CD1c-positive myeloid dendritic cell (primary cell): Measurements from ENCODE around the gene TLDC2.
"Not testable (repeated sequence)": the region's sequence is repeated elsewhere in the genome, so short reads cannot be mapped to it uniquely, and the experiment has no call there.

Experiments used
- DNase-seq: peaks from one replicate; pipeline ENCODE4 v3.0.0-alpha.2; 2016; ENCODE audit errors: extremely low spot score

The TLDC2 gene

DNA sequence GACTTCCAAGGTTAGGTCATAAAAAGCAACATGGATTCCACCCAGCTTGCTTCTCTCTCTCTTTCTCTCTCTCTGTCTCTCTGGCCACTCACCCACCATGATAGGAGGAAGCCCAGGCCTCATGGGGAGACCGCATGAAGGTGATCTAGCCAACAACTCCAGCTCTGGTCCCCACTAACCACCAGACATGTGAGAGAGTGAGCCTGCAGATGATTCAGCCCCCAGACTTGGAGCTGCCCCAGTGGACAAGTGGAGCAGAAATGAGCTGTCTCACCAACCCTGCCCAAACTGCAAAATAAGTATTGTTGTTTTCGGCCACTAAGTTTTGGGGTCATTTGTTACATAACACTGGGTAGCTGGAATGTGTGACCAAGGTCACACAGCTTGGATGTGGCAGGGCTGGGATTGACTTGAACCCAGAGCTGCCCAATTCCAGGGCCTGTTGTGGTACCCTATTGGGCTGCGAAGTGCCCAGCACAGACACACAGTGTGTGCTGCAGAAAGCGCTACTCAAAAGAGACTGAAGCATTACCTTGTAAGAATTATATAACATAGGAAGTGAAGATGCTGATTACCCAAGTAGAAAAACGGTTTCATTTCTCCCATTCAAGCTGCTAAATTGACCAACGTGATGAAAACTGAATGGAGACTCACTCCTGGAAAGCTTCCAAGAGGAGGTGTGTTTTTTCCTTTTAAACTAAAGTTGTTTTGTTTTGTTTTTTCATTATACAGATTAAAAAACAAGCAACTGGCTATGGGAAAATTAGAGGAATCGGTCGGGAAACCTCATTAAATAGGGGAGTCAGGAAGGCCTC lies 9.1 kb upstream of the TLDC2 start:
- peak; percentile 78 for DNase-seq

DNA sequence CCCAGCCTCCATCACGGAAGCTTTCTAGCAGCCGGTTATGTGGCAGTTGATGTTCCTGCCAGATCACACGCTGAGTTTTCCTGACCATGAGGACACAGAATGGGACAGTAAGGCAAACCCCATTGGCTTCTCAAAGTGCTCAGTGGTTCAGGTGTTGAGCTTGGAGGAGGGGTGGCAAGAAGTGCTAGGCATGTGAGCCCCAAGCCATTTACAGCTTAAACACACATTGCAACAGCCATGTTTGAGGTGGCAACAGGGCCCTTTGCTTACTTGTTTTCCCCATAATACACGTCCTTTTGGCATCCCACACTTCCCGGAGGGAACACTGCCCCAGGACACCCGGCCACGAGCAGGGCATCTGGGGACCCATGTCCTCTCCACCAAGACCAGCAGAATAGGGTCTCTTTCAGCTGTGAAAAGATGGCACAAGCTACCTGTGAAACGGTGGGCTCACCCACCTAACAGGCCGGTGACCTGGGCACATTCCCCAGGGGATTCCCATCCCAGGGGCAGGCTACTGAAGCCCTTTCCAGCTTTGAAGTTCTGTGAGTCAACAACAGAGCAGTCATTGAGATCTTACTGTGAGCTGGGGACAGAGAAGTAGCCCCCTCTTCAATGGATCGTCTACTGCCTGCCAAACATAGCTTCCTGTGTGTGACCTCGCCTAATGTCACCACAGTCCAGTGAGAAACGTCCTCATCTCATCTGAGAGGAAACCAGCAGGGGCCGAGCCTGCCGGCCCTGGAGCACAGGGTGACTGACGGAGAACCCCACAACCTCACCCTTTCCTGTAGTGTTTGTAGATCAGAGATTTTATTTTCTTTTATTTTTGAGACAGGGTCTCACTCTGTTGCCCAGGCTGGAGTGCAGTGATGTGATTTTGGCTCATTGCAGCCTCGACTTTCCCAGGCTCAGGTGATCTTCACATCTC lies 4.0 kb upstream of the TLDC2 start:
- DNase-seq, result no peak

DNA sequence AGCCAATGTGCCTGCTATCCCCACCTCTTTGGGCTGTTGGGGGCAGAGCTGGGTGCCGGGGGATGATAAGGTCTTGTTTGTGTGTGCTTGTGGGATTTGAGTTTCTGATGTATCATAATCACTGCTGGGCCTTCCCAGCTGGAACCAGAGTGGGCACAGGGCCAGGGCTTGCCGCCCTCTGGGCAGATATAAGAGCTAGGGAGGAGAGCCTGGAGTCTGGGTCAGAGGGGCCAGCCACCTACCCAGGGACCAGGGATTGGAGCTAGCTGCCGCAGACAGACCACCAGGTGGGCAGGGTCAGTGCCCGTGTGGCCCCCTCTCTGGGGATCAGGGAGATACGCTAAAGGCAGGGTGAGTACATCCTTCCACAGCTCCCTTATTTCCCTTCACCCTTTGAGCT lies 3.1 kb upstream of the TLDC2 start:
- no peak for DNase-seq

DNA sequence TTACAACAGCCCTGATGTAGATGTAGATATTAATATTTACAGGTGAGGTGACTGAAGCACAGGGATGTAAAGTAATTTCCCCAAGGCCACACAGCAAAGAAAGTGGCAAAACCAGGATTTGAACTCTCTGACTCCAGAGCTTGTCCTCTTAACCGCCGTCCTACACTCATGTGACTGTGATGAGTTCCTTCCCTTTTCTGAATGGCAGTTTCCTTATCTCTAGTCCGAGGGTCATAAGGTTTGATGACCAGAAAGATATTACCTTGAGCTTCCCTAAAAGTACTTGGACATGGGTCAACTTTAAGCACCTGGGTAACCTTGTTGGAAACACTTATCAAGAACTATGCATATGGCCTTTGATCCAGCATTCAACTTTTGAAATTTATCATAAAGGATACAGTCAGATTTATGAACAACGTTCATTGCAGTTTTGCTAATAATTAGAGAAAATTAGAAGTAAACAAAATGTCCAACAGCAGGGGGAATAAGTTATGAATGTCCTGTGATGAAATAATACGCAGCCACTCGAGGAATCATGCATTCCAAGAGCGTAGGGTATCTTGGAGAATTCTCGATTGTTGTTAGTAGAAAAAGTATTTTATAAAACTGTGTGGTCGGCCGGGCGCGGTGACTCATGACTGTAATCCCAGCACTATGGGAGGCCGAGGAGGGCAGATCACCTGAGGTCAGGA lies 2.3 kb upstream of the TLDC2 start:
- peak; percentile 60 for DNase-seq

DNA sequence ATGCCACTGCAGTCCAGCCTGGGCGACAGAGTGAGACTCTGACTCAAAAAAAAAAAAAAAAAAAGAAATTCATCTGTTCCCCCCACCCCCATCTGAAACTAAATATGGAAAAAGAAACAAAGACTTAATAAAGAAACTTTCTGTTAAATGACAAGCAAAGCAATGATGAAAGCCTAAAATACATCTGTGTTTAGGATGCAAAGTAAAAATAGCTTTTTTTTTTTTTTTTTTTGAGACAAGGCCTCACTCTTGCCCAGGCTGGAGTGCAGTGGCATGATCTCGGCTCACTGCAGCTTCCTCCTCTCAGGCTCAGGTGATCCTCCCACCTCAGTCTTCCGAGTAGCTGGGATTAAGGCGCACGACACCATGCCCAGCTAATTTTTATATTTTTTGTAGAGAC lies 845 bp upstream of the TLDC2 start:
- DNase-seq, result not testable (repeated sequence)

DNA sequence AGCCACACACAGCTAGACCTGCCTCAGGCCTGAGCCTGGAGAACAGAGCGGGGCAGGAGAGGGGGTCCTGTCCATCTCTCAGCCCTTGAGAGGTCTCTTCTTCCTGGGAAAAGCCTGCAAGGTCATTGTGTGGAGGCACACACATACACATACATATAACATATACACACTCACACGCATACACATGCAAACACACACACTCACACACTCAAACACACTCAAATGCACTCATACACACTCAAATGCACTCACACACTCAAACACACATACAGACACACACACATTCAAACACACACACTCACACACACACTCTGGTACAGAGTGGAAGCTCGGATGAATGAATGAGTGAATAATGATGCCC lies 515 bp downstream of the TLDC2 start:
- DNase-seq, result no peak

DNA sequence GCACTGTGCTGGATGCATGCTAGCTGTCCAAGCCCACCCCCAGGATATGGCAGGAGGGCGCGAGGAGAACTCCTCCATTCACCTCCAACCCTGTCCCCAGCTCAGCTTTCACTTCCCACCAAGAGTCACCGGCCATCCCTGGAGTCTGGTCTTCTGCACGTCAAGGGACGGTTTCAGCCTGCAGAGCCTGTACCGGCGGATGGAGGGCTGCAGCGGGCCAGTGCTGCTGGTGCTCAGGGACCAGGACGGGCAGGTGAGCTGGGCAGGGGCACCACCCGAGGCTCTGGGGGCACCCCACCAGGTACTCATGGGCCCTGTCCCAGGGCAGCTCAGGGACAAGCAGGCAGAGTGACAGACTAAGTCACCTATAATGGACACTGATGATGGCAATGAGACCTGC lies 3.0 kb downstream of the TLDC2 start:
- DNase-seq, result no peak

DNA sequence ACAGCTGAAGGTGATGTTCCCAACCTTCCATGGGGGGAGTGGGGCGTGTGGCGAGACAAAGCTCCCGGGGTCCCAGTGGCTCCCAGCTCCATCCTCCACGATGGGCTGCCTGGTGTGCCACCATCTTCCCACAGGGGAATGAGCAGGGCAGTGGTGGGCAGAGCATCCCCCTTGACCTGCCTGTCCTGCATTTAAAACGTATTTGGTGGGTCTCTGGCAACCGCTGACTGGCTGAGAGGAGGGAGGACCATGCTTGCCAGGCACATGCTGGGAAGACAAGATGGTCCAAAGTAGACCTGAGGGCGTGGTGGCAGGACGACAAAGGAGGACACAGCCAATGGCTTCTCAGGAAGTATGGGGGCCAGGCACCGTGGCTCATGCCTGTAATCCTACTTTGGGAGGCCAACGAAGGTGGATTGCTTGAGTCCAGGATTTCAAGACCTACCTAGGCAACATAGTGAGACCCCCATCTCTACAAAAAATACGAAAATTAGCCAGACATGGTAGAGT lies 4.9 kb downstream of the TLDC2 start:
- DNase-seq, result no peak

DNA sequence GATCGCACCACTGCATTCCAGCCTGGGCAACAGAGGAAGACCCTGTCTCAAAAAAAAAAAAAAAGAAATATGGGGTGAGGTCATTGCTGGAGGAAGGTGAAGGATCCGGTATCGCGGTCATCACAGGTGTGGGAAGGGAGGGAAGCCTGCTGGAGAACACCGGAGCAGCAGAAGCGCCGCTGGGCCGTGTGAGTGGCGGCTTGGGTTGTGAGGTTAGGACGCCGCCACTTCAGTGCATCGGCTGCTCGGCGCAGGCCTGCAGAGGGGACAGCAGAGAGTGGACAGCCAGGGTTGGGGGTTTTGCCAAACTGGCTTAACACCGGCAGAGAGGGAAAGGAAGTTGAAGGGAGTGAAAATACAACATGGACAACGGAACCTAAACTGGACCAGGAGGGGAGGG lies 5.4 kb downstream of the TLDC2 start:
- no peak for DNase-seq

DNA sequence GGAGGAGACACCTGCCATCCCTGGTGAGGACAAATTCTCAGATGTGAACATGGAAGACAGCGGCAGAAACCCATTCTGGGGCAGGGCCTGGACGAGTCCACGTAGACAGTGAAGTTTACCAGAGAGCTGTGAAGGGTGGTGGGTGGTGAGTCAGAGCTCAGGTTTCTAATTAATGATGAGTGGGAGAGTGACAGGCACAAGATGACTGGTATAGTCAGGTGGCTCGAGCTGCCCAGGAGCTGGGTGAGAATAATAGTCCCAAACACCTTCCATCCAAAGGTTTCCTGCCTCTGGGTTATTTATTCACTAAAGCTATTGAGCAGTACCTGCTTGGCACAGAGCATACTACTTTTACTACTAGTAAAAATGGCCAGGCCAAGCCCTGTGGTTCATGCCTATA lies 6.0 kb downstream of the TLDC2 start:
- no peak for DNase-seq

DNA sequence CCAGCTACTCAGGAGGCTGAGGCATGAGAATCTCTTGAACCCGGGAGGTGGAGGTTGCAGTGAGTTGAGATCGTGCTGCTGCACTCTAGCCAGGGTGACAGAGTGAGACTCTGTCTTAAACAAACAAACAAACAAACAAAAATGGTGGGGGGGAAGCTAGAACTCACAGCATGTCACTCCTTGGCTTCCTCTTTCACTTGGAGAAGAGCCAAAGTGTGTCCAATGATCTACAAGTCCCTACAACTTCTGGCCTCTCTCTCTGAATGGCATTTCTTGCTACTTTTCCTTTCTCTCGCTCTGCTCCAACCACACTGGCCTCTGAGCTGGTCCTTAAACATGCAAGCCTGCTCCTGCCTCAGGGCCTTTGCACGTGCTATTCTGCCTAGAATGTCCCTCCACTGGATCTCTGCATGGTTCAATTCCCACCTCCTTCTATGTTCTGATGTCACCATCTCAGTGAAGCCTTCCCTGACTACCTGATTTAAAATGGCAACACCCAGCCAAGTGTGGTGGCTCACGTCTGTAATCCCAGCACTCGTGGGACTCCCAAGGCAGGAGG lies 8.1 kb downstream of the TLDC2 start:
- DNase-seq, result peak; percentile 80

DNA sequence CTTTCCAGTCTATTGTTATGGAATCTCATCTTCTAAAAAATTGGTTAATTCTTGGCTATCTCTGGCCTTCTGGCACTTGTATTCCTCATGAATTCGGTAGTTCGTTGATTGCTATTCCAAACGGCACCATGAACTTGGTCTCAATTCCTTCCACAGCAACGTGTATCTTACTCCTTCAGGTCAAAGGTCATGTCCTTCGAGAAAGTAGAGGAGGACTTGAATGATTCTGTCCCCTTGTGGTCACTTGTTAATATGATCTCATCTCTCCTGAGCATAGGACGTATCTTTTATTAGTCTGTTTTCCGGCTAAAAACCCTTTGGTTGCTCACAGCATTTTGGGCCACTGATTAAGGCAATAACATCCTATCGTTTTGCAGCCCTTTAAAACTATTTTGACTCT lies 9.4 kb downstream of the TLDC2 start:
- peak; percentile 36 for DNase-seq

DNA sequence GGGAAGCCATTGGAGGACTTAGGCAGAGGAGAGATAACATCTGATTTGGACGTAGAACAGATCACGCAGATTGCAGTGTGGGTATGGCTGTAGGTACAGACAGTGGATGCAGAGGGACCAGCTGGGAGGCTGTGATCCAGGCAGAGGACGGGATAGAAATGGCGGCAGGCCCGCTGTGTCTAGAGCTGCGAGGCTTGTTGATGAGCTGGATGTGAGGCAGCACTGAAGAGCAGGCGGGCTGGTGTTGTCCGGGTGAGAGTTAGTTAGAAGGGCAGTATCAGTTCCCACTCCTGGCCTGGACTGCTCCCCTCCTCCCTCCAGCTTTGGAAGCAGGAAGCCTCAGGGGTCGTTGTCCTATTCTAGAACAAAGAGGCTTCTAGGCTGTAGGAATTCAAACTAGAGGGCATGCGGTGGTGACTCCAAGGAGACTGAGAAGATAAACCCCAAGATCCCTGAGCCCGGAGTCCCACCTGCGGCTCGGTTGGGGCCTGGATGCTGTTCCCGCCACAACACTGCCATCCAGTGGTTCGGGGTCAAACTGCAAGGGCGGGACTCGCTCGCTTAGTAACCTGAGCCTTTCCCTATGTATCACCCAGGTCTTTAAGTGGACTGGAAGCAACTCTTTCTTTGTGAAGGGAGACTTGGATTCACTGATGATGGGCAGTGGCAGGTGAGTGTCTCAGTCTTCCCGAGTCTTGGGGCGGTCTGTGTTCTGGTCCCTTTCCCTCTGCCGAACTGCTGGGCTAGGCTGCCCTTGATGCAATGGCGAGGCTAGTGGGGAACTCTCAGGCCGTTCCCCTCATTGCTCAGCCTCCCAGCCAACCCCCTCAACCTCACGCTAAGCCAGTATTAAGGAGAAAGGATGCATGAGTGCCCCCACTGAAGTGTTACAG lies 11.2 kb downstream of the TLDC2 start:
- DNase-seq, result peak; percentile 80

DNA sequence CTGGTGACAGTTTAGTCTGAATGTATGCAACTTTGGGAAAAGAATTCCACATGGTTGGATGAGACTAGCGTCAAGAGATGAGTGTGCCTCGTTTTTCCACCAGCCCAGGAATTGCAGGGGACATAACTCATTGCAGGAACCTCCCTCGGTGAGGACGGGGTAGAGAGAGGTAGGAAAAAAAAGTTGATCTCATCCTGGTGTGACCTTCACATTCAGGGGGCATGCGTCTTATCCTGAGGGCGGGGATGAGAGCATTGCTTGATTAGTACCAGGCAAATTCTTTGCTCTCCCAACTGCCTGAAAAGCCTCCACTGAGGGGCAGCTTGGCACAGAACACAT lies 11.8 kb downstream of the TLDC2 start:
- no peak for DNase-seq

DNA sequence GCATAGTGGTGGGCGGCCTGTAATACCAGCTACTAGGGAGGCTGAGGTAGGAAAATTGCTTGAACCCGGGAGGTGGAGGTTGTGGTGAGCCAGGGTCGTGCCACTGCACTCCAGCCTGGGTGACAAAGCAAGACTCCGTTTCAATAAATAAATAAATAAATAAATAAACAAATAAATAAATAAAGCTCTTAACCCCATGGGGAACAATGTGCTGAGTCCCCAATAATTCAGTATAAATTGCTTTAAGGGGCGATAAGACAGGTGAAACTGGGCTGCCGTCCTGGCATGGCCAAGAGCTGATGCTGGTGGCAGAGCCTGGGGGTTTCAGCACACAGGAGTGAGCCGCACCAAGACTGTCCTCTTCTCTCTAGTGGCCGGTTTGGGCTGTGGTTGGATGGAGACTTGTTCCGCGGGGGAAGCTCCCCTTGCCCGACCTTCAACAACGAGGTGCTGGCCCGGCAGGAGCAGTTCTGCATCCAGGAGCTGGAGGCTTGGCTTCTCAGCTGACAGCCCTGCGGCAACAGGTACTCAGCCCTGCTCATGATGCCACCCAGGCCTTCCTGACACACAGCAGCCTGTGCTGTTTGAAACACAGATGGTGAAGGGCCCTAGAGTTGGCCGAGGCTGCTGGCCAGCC lies 13.1 kb downstream of the TLDC2 start:
- no peak for DNase-seq

DNA sequence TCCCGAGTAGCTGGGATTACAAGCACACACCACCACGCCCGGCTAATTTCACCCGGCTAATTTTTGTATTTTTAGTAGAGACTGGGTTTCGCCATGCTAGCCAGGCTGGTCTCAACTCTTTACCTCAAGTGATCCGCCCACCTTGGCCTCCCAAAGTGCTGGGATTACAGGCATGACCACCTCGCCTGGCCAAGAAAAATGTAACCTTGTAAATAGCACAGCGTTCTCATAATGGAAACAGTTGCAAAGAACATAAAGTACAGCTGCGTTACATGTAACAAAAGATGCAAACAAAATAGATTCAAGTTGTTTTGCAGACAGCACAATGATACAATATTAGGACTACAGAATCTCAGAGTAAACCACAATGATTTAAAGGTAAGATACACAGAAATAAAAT lies 14.6 kb downstream of the TLDC2 start:
- DNase-seq, result no peak

DNA sequence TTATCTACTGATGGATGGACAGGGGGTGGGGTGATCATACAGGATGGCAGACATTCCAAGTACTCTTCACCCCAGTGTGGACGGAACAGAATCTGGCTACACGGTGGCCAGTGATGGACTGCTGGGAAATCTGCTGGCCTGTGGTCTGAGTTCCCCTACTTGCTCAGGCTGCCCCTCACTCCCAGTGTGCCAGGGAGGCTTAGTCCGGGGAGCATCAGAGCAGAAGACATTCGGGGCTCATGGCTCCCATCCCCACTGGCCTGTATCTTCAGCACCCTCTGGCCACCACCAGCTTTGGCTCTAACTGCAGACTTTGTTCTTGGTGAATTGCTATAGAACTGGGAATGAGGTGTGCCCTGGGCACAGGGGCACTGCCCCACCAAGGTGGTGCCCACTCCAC lies 15.3 kb downstream of the TLDC2 start:
- DNase-seq, result no peak

DNA sequence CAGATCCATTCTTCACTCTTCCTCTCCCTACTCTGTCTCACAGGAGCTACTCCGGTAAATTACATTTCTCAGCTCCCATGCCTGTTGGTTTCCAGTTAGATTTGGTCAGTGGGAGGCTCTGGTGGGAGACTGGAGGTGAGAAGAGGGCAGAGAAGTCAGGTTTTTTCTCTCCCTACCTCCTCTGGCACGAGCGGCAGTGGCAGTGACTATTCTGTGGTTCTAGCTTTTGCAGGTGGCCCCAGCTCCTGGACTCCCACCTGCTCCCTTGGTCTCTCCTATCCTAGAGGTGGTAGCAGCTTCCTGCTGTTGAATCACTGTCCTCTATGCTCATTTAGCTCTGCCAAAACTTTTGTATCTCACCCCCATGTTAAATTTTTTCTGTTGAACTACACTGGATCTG lies 17.9 kb downstream of the TLDC2 start:
- DNase-seq, result no peak

DNA sequence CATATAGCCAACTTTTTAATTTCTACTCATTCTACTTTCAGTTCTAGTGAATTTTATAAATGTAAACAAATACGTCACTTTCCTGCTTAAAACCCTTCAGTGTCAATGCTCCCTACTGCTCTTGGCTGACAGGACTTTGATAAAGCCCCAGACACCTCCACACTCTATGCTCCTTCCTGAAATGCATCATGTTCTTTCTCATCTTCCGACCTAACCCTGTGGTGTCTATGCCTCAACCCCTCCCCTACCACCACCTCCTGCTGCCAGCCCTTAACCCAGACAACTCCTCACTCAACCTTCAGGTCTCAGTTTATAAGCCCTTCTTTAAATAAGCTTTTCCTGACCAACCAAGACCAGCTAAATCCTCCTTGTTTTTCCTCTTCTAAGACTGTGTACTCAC lies 19.1 kb downstream of the TLDC2 start:
- DNase-seq, result no peak

DNA sequence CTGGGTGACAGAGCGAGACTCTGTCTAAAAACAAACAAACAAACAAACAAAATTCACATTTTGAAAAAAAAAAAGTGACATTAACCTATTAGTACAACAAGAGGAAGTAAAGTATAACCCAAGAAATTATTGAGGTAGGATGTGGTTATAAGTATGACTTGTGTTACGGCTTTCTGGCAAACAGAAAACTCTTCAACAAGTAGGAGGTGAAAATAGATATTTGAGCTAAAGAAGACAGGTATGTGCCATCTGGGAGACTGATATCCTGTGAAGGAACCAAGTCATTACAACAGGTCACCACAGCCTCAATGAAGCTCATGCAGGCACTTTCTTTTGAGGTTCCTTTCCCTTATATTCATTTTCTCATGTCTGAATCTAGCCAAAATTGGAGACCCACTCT lies 28.8 kb downstream of the TLDC2 start:
- DNase-seq, result no peak

DNA sequence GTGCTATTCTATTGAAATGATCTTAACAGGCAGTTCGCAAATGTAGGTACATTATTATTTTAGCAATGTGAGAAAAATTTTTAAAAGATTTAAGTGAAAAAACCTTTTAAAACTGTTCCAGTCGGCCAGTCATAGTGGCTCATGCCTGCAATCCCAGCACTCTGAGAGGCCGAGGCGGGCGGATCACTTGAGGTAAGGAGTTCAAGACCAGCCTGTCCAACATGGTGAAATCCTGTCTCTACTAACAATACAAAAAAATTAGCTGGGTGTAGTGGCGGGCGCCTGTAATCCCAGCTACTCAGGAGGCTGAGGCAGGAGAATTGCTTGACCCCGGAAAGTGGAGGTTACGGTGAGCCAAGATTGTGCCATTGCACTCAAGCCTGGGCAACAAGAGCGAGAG lies 29.6 kb downstream of the TLDC2 start:
- not testable (repeated sequence) for DNase-seq
